Measurements from ENCODE around the gene APOM. TPM values are rescaled to one million over a fixed set of nuclear protein-coding genes. Genes with fewer than 3 reads are reported as not detected.
A peak's percentile ranks its signal among the peaks of the same experiment; 100 is the strongest.

The APOM gene
- total and polyA plus RNA-seq, 2 of the 4 experiments (the other 2 are of a cell fraction), result 1.4 to 3.8 TPM

- TF ChIP-seq BHLHE40 (IDR thresholded peaks at IDR 0.05; ENCODE audit: low read depth, low read length) (no peak), FOS (IDR thresholded peaks at IDR 0.05; ENCODE audit: low read depth, low read length) (no peak), MAZ (IDR thresholded peaks at IDR 0.05; ENCODE audit: borderline replicate concordance, low read depth, low read length) (no peak)
Observed at GRCh38 chr6:31691078-31691463, 35.4 kb downstream of the APOM start (continued).

DNA sequence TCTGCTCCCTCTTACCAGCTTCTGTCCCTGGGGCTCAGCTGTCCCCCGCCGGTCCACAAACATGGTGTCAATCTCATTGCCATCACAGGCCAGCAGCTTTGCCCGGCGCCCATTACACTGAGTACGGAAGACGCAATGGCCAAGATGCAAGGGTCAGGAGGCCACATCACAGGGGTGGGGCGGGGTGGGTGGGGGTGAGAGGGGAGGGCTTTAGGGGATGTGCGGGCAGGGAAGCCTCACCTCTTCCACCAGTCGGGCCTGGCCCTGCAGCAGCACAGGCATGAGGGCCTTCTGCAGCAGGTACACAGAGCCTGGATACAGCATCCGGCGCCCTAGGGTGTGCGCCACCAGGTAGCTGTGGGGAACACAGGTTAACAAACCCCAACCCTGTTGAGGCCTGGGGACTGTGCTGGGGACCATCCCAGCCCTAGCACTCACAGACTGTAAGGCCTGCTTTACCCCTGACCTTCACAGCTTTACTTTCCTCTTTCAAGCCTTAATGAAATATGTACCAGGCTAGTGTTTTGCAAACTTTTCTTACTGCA is 35.9 kb downstream of the APOM start:
- CTCF ChIA-PET, result no interaction called here

More for the DNA sequence above, 35.9 kb downstream of the APOM start:
- no peak overlapping the region for H2BK5ac ChIP-seq (ENCODE audit: low read depth, low read length, poor library complexity, severe bottlenecking)
- WGBS, 2 experiments (ENCODE audit: extremely low coverage in 2 of 2, insufficient read length in 1 of 2), result 100% methylated on average over 1 of the region's 12 CpGs; no CpG with 5 or more reads in 1 of the 2 experiments
- no peak overlapping the region for H2BK20ac ChIP-seq (ENCODE audit: low read depth, low read length)
- in situ Hi-C loops (cut with MboI; ENCODE audit: low sequenced_read_pairs), result no loop called here
- no peak overlapping the region for H3K56ac ChIP-seq (ENCODE audit: extremely low read depth, insufficient read depth, low read length)
- no peak overlapping the region for H3K27ac ChIP-seq (ENCODE audit: insufficient read depth, low read length)
- H4K8ac ChIP-seq (ENCODE audit: low read depth in 2 of 2, low read length in 2 of 2), result no peak overlapping the region
- H3K79me1 ChIP-seq (ENCODE audit: low read depth in 1 of 2, low read length in 2 of 2), result peaks cover 4 to 8% of the 10 kb centered on the region in 2 experiments; a peak in 2 of 4 replicates
- H4K91ac ChIP-seq (ENCODE audit: insufficient read depth, low read depth, low read length), result no peak overlapping the region
- H3K27me3 ChIP-seq (ENCODE audit: control insufficient read depth, insufficient read depth, low read length), result no peaks in the 10 kb centered on the region
- dilution Hi-C loops (cut with HindIII; ENCODE audit: low sequenced_read_pairs, unreplicated experiment), result no loop called here
- no peak overlapping the region for H2BK15ac ChIP-seq (ENCODE audit: low read depth, low read length)
- H3K23ac ChIP-seq (ENCODE audit: low read depth, low read length), result no peak overlapping the region
- BruUV-seq (replicated peaks), result no TSS peak
- peaks cover 75% of the 10 kb centered on the region for H3K36me3 ChIP-seq (ENCODE audit: control insufficient read depth, insufficient read depth, low read length)
- H4K5ac ChIP-seq (ENCODE audit: low read depth, low read length), result no peak overlapping the region
- DNase-seq (no peak), ATAC-seq (ENCODE audit: low read depth) (no peak)
- no peaks in the 10 kb centered on the region for H3K4me1 ChIP-seq (ENCODE audit: control insufficient read depth, insufficient read depth, low read length)
- H3K14ac ChIP-seq (replicated peaks; ENCODE audit: low read depth, low read length), result no peak overlapping the region
- no peak overlapping the region for H2AK5ac ChIP-seq (ENCODE audit: low read depth, low read length)
- intact Hi-C loops (cut with micrococcal nuclease), result no loop called here
- no peaks in the 10 kb centered on the region for H3K9me3 ChIP-seq (ENCODE audit: control insufficient read depth, insufficient read depth, low read length)
- H2BK120ac ChIP-seq (ENCODE audit: low read depth, low read length), result no peak overlapping the region
- no peak overlapping the region for H3K4me3 ChIP-seq (ENCODE audit: insufficient read depth, low read depth, low read length)
- POLR2A ChIA-PET (ENCODE audit: unreplicated experiment), result no interaction called here
- H3K9ac ChIP-seq (ENCODE audit: low read depth, low read length), result no peak overlapping the region
- H3K9me1 ChIP-seq (ENCODE audit: insufficient read depth, low read length), result no peaks in the 10 kb centered on the region
- H2AFZ ChIP-seq (replicated peaks; ENCODE audit: low read length, poor library complexity), result no peak overlapping the region
- no peak overlapping the region for H3K4ac ChIP-seq (ENCODE audit: low read depth, low read length)
- no peak overlapping the region for H3K18ac ChIP-seq (ENCODE audit: low read depth, low read length)
- no peaks in the 10 kb centered on the region for H4K20me1 ChIP-seq (ENCODE audit: insufficient read depth, low read length)
- TF ChIP-seq CHD1 (IDR thresholded peaks at IDR 0.05; ENCODE audit: low read depth, low read length), result no peak
- no peak for TF ChIP-seq NFE2L2 (IDR thresholded peaks at IDR 0.05; ENCODE audit: low read depth, low read length)
- no peak for TF ChIP-seq CEBPB (IDR thresholded peaks at IDR 0.05; ENCODE audit: low read depth, low read length)
- TF ChIP-seq RCOR1 (IDR thresholded peaks at IDR 0.05; ENCODE audit: insufficient replicate concordance, low read length), result no peak
- TF ChIP-seq FOS (IDR thresholded peaks at IDR 0.05; ENCODE audit: low read depth, low read length), result no peak
- TF ChIP-seq CTCF (conservative IDR thresholded peaks at IDR 0.05; ENCODE audit: low read depth, low read length), result no peak
- peak overlapping the region; percentile 37 for H2AK9ac ChIP-seq (replicated peaks; ENCODE audit: low read depth, low read length, poor library complexity)
- H3K4me2 ChIP-seq (ENCODE audit: low read depth, low read length), result no peak overlapping the region

Measured in IMR-90 (cell line).